Measurements from ENCODE around the gene EFNA2.

The EFNA2 gene

GRCh38 chr19:1275260-1275975, 10.3 kb upstream of the EFNA2 start, which contains the start of gene FAM174C:
Gene FAM174C, plus strand, starts transcription at chr19:1275530. Its CDS starts 20 bp downstream, at chr19:1275550.
- peak within 1 kb of the TSS; percentile 91 for H3K4me3 ChIP-seq (ENCODE audit: low read depth, low read length)
- DNase-seq (ENCODE audit: low read depth), result peak; percentile 88
- 0 out of 2 replicates have a peak, but pooled peaks have one; percentile 4 for TF ChIP-seq CTCF (IDR thresholded peaks at IDR 0.05; ENCODE audit: control insufficient read depth, extremely low read depth, insufficient read depth)

GRCh38 chr19:1275976-1276627, 9.6 kb upstream of the EFNA2 start:
- H3K4me3 ChIP-seq (ENCODE audit: low read depth, low read length), result peak overlapping the region; percentile 91
- no peak for TF ChIP-seq CTCF (IDR thresholded peaks at IDR 0.05; ENCODE audit: control insufficient read depth, extremely low read depth, insufficient read depth)
- DNase-seq (ENCODE audit: low read depth), result no peak

GRCh38 chr19:1276628-1277022, 9.0 kb upstream of the EFNA2 start:
- DNase-seq (ENCODE audit: low read depth), result no peak
- no peak for TF ChIP-seq CTCF (IDR thresholded peaks at IDR 0.05; ENCODE audit: control insufficient read depth, extremely low read depth, insufficient read depth)
- H3K4me3 ChIP-seq (ENCODE audit: low read depth, low read length), result peak overlapping the region; percentile 91

GRCh38 chr19:1277061-1277460, 8.6 kb upstream of the EFNA2 start:
- no peak for DNase-seq (ENCODE audit: low read depth)
- no peak for TF ChIP-seq CTCF (IDR thresholded peaks at IDR 0.05; ENCODE audit: control insufficient read depth, extremely low read depth, insufficient read depth)
- peak overlapping the region; percentile 91 for H3K4me3 ChIP-seq (ENCODE audit: low read depth, low read length)

- TF ChIP-seq CTCF (IDR thresholded peaks at IDR 0.05; ENCODE audit: control insufficient read depth, extremely low read depth, insufficient read depth), result no peak
- H3K4me3 ChIP-seq (ENCODE audit: low read depth, low read length), result no peak overlapping the region
- DNase-seq (ENCODE audit: low read depth), result no peak
Observed at GRCh38 chr19:1278074-1278473, 7.6 kb upstream of the EFNA2 start.

- H3K4me3 ChIP-seq (ENCODE audit: low read depth, low read length), result no peak overlapping the region
- no peak for TF ChIP-seq CTCF (IDR thresholded peaks at IDR 0.05; ENCODE audit: control insufficient read depth, extremely low read depth, insufficient read depth)
- no peak for DNase-seq (ENCODE audit: low read depth)
Observed at GRCh38 chr19:1278713-1279660, 6.7 kb upstream of the EFNA2 start.
